Mesothelial cell of epicardium (in vitro differentiated cells): Measurements from ENCODE around the gene RIC1. TPM values are rescaled to one million over a fixed set of nuclear protein-coding genes. Genes with fewer than 3 reads are reported as not detected.
A peak's percentile ranks its signal among the peaks of the same experiment; 100 is the strongest.
"Not testable (repeated sequence)": the region's sequence is repeated elsewhere in the genome, so short reads cannot be mapped to it uniquely, and the experiment has no call there.

ENCODE experiments used
- DNase-seq, 2 experiments: peaks; one replicate each; pipeline ENCODE4 v3.0.0; 2021; ENCODE audit warnings: low spot score in 2 of 2; ENCODE audit not compliant: unreplicated experiment in 2 of 2
- H3K27ac Mint-ChIP-seq: 2 replicates; pipeline ENCODE4 v1.8.0; 2021; ENCODE audit warnings: mixed read lengths
- H3K27me3 Mint-ChIP-seq: 2 replicates; pipeline ENCODE4 v1.8.0; 2021; ENCODE audit warnings: low read depth, mixed read lengths
- H3K36me3 Mint-ChIP-seq: 2 replicates; pipeline ENCODE4 v1.8.0; 2021; ENCODE audit warnings: mixed read lengths
- H3K4me1 Mint-ChIP-seq: 2 replicates; pipeline ENCODE4 v1.8.0; 2021; ENCODE audit warnings: mixed read lengths
- H3K4me3 Mint-ChIP-seq: 2 replicates; pipeline ENCODE4 v1.8.0; 2021; ENCODE audit warnings: mild to moderate bottlenecking, moderate library complexity, mixed read lengths
- H3K9me3 Mint-ChIP-seq: 2 replicates; pipeline ENCODE4 v1.8.0; 2021; ENCODE audit warnings: mixed read lengths
- total RNA-seq: library from RNA; stranded (reverse); gene quantifications from 3 replicates; pipeline ENCODE4 v1.2.1, GENCODE V29; 2021
- TF ChIP-seq, protein P1 (sequence below): fragments of 200-600 bp; sonication (generic); IDR thresholded peaks from one replicate; pipeline ENCODE4 v1.5.0; 2021; ENCODE audit warnings: antibody characterized with exemption; ENCODE audit not compliant: unreplicated experiment

RIC1 gene
- total RNA-seq, 1 donor from 2014 or later, result 39.2 TPM

DNA sequence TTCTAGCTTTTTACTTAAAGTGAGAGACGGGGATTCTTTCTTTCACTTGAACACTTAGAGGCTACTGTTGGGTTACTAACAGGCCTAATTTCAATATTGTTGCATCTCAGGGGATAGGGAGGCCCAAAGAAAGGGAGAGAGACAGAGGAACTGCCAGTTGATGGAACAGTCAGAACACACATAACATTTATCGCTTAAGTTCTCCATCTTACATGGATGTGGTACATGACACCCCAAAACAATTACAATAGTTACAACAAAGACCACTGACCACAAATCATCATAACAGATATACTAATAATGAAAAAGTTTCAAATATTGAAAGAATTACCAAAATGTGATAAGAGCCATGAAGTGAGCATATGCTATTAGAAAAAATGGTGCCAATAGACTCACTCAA, 4.3 kb upstream of the RIC1 start:
- H3K36me3 Mint-ChIP-seq, result no peaks in the 10 kb centered on the region
- TF ChIP-seq, protein P1, sequence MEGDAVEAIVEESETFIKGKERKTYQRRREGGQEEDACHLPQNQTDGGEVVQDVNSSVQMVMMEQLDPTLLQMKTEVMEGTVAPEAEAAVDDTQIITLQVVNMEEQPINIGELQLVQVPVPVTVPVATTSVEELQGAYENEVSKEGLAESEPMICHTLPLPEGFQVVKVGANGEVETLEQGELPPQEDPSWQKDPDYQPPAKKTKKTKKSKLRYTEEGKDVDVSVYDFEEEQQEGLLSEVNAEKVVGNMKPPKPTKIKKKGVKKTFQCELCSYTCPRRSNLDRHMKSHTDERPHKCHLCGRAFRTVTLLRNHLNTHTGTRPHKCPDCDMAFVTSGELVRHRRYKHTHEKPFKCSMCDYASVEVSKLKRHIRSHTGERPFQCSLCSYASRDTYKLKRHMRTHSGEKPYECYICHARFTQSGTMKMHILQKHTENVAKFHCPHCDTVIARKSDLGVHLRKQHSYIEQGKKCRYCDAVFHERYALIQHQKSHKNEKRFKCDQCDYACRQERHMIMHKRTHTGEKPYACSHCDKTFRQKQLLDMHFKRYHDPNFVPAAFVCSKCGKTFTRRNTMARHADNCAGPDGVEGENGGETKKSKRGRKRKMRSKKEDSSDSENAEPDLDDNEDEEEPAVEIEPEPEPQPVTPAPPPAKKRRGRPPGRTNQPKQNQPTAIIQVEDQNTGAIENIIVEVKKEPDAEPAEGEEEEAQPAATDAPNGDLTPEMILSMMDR, result no peak
- peaks cover 14% of the 10 kb centered on the region for H3K4me1 Mint-ChIP-seq
- no peaks in the 10 kb centered on the region for H3K27me3 Mint-ChIP-seq
- H3K27ac Mint-ChIP-seq, result no peak overlapping the region
- no peak for DNase-seq
- no peaks in the 10 kb centered on the region for H3K9me3 Mint-ChIP-seq
- H3K4me3 Mint-ChIP-seq, result no peak overlapping the region

DNA sequence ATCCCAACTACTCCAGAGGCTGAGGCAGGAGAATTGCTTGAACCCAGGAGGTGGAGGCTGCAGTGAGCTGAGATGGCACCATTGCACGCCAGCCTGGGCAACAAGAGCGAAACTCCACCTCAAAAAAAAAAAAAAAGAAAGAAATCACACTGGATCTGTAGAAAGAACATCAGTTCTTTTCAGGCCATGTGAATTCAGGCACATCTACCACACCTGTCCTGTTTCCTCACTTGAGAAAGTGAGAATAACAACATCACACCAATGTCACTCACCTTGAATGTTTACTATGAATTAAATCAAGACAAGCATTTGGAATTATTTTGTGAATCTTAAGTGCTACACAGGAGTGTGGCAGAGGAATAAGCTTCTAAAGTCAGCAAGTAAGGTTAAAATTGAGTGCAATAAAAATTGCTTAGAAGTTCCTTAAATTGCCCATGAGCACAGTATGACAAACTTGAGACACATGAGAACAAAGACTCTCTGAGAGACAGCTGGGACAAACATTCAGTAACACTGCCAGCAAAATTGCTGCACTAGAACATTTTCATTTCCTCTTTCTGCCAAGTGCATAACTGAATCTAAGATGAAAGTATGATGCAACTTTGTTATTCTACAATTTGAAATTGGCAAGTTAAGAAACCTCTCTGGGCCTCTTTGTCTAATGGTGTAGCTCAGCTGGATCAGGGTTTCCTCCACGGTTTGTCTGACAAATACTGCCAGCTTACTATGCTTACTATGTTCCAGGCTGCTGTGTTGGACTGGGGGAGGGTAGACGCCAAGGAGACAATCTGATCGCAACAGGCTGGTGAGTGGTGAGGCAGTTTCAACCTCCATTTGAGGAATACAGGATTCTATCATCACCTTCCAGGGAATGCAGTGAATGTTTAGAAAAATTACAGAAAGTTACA, 1.9 kb upstream of the RIC1 start:
- TF ChIP-seq, protein P1, result no peak
- Mint-ChIP-seq H3K9me3 (no peaks in the 10 kb centered on the region), H3K4me1 (peaks cover 26% of the 10 kb centered on the region), H3K36me3 (no peaks in the 10 kb centered on the region), H3K4me3 (peak overlapping the region; percentile 86), H3K27me3 (no peaks in the 10 kb centered on the region), H3K27ac (peak overlapping the region; percentile 96)
- no peak for DNase-seq

DNA sequence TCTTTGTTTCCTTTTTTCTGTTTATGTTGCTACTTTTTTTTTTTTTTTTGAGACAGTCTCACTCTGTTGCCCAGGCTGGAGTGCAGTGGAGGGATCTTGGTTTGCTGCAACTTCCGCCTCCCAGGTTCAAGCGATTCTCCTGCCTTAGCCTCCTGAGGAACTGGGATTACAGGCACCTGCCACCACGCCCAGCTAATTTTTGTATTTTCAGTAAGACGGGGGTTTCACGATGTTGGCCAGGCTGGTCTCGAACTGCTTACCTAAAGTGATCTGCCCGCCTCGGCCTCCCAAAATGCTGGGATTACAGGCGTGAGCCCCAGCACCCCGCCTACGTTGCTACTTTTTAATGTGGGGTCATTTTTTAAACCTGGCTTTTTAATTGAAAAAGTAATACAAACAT, 1.2 kb upstream of the RIC1 start:
- Mint-ChIP-seq H3K4me1 (peaks cover 32% of the 10 kb centered on the region), H3K27ac (peak overlapping the region; percentile 96), H3K4me3 (peak overlapping the region; percentile 86)
- H3K36me3 Mint-ChIP-seq, H3K9me3 Mint-ChIP-seq, DNase-seq, H3K27me3 Mint-ChIP-seq: not testable (repeated sequence)

DNA sequence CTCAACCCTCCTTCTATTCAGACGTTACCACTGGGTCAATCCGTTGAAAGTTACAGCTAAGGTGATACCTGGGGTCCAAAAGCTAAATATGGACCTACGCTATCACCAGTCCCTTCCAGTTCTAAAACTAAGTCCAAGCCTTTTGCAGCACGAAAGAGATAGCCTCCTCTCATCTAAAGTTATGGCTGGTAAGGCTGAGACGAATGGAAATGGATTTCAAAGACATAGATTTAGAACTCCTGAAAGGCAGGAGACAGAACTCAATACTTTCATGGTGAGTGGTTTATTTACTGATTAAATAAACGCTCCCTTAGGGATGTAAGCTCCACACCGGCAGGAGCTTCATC, 751 bp upstream of the RIC1 start:
- no peak for DNase-seq

DNA sequence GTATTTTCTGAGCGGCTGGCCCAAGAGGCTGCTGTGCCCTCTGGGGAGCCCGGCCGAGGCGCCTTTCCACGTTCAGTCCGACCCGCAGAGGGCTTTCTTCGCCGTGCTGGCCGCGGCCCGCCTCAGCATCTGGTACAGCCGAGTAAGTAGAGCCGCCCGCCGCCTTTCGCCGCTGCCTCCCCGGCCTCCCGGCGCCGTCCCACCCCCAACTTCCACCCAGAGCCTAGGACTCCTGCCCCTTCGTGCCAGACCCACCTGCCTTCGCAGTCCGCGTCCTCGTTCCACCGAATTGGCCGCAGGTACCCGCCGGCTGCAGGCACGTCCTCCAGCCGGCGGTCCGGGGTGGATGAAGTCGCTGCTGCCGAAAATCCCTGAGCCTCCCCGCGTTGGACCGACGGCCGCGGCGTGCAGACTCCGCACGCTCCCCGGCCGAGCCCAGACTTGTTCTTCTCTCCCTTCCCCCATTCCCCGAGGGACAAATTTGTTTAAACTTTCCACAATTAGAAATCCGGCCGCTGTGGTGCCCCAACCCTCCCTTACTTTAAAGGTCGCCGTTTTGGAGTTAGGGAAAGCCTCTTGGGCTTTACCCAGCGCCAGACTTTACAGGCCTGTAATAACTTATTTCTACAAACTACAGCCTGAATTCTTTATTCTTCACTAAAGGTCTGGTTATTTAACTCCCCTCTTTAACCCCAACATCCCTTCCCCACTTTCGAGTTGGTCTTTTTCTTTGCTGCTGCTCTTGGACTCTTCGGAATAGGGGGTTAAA, 589 bp downstream of the RIC1 start:
- Mint-ChIP-seq H3K27me3 (no peaks in the 10 kb centered on the region), H3K36me3 (peaks cover 6% of the 10 kb centered on the region), H3K4me3 (peak overlapping the region; percentile 100), H3K9me3 (peaks cover 4% of the 10 kb centered on the region), H3K27ac (peak overlapping the region; percentile 99), H3K4me1 (peaks cover 39% of the 10 kb centered on the region)
- TF ChIP-seq, protein P1, result no peak
- DNase-seq, result peak; percentile 32 to 71

More for the DNA sequence above, 751 bp upstream of the RIC1 start:
- TF ChIP-seq, protein P1, result no peak
- H3K4me3 Mint-ChIP-seq, result peak overlapping the region; percentile 86
- no peaks in the 10 kb centered on the region for H3K36me3 Mint-ChIP-seq
- peak overlapping the region; percentile 96 for H3K27ac Mint-ChIP-seq
- H3K9me3 Mint-ChIP-seq, result no peaks in the 10 kb centered on the region
- H3K4me1 Mint-ChIP-seq, result peaks cover 35% of the 10 kb centered on the region
- no peaks in the 10 kb centered on the region for H3K27me3 Mint-ChIP-seq

DNA sequence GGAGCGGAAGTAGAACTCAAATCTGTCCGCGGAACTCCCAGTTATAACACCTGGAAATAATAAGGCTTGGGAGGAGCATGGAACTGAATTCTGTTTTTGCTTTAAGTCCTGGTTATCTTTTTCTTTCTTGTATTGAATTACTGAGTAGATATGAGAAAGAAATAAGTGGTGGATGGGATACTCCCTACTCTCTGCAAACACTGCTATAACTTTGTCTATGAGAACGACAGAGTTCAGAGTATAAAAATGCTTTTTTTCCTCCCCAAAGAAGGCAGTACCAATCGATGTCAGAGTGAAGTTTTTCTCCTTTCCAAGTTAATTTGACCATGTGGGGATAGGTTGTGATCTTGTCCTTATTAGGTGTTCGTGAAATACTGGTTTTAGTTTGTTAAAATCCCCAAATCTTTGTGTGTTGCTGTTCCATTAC, 1.2 kb downstream of the RIC1 start:
- H3K4me1 Mint-ChIP-seq, result peaks cover 39% of the 10 kb centered on the region
- H3K36me3 Mint-ChIP-seq, result peaks cover 12% of the 10 kb centered on the region
- H3K27me3 Mint-ChIP-seq, result no peaks in the 10 kb centered on the region
- no peak for DNase-seq
- H3K9me3 Mint-ChIP-seq, result peaks cover 10% of the 10 kb centered on the region
- peak overlapping the region; percentile 99 for H3K27ac Mint-ChIP-seq
- H3K4me3 Mint-ChIP-seq, result peak overlapping the region; percentile 100
- TF ChIP-seq, protein P1, result no peak
